WTC11 (cell line): ENCODE results near the gene ERF. TPM values are rescaled to one million over a fixed set of nuclear protein-coding genes. Genes with fewer than 3 reads are reported as not detected.

ENCODE experiments used
- ATF1 ChIP-seq: sonication (generic); formaldehyde crosslinking; IDR thresholded peaks from 2 replicates; pipeline ENCODE4 v1.8.1; 2023; ENCODE audit warnings: mild to moderate bottlenecking, moderate library complexity, missing genetic modification reagents
- EMX1 ChIP-seq: fragments of 250-450 bp; sonication (Bioruptor Pico); IDR thresholded peaks from 2 replicates; pipeline ENCODE4 v1.8.0; 2021; ENCODE audit warnings: mild to moderate bottlenecking
- ESRRA ChIP-seq: sonication (generic); formaldehyde crosslinking; IDR thresholded peaks from 2 replicates; pipeline ENCODE4 v1.8.1; 2022; ENCODE audit warnings: mild to moderate bottlenecking, missing genetic modification reagents, borderline replicate concordance
- FOXP1 ChIP-seq: sonication (generic); formaldehyde crosslinking; IDR thresholded peaks from 2 replicates; pipeline ENCODE4 v1.8.0; 2022; ENCODE audit warnings: missing genetic modification reagents, mild to moderate bottlenecking, moderate library complexity, borderline replicate concordance
- FOXP4 ChIP-seq: sonication (generic); formaldehyde crosslinking; IDR thresholded peaks from 2 replicates; pipeline ENCODE4 v1.8.0; 2022; ENCODE audit warnings: mild to moderate bottlenecking, missing genetic modification reagents
- KAT7 ChIP-seq: sonication (generic); formaldehyde crosslinking; IDR thresholded peaks from 2 replicates; pipeline ENCODE4 v1.8.1; 2023; ENCODE audit warnings: missing genetic modification reagents, mild to moderate bottlenecking, borderline replicate concordance
- NFATC4 ChIP-seq: fragments of 250-450 bp; sonication (Bioruptor Pico); IDR thresholded peaks from 2 replicates; pipeline ENCODE4 v1.9.0; 2021; ENCODE audit warnings: mild to moderate bottlenecking
- NR3C1 ChIP-seq: sonication (generic); formaldehyde crosslinking; conservative IDR thresholded peaks from 2 replicates; pipeline ENCODE4 v1.8.1; 2023; ENCODE audit warnings: low read depth, mild to moderate bottlenecking, missing genetic modification reagents
- PRDM15 ChIP-seq: sonication (generic); formaldehyde crosslinking; IDR thresholded peaks from 2 replicates; pipeline ENCODE4 v1.8.0; 2022; ENCODE audit warnings: missing genetic modification reagents
- SMAD4 ChIP-seq: sonication (generic); formaldehyde crosslinking; IDR thresholded peaks from 2 replicates; pipeline ENCODE4 v1.8.0; 2022; ENCODE audit warnings: mild to moderate bottlenecking, missing genetic modification reagents
- TCF7 ChIP-seq: sonication (generic); formaldehyde crosslinking; IDR thresholded peaks from 2 replicates; pipeline ENCODE4 v1.8.0; 2022; ENCODE audit warnings: mild to moderate bottlenecking, low read depth, missing genetic modification reagents, moderate library complexity
- TEAD1 ChIP-seq: sonication (generic); formaldehyde crosslinking; IDR thresholded peaks from 2 replicates; pipeline ENCODE4 v1.8.0; 2022; ENCODE audit warnings: mild to moderate bottlenecking, missing genetic modification reagents
- TP53 ChIP-seq: sonication (generic); formaldehyde crosslinking; IDR thresholded peaks from 2 replicates; pipeline ENCODE4 v1.8.1; 2023; ENCODE audit warnings: mild to moderate bottlenecking, missing genetic modification reagents
- ZBTB21 ChIP-seq: sonication (generic); formaldehyde crosslinking; IDR thresholded peaks from 2 replicates; pipeline ENCODE4 v1.8.1; 2023; ENCODE audit warnings: mild to moderate bottlenecking, missing genetic modification reagents, borderline replicate concordance
- ZNF219 ChIP-seq: sonication (generic); formaldehyde crosslinking; IDR thresholded peaks from 2 replicates; pipeline ENCODE4 v1.8.0; 2023; ENCODE audit warnings: missing genetic modification reagents, mild to moderate bottlenecking, borderline replicate concordance
- total RNA-seq: library from RNA; stranded (reverse); gene quantifications from 3 replicates; pipeline ENCODE4 v1.2.3, GENCODE V29; 2021
- TF ChIP-seq, protein P1 (sequence below): sonication (generic); formaldehyde crosslinking; IDR thresholded peaks from 2 replicates; pipeline ENCODE4 v1.8.1; 2023; ENCODE audit warnings: mild to moderate bottlenecking, missing genetic modification reagents, moderate library complexity
- TF ChIP-seq, protein P2 (sequence below): sonication (generic); formaldehyde crosslinking; IDR thresholded peaks from 2 replicates; pipeline ENCODE4 v1.8.0; 2023; ENCODE audit warnings: missing genetic modification reagents, mild to moderate bottlenecking, borderline replicate concordance
- TF ChIP-seq, protein P3 (sequence below): sonication (generic); formaldehyde crosslinking; conservative IDR thresholded peaks from 2 replicates; pipeline ENCODE4 v1.8.1; 2022; ENCODE audit warnings: mild to moderate bottlenecking, missing genetic modification reagents
- TF ChIP-seq, protein P4 (sequence below): sonication (generic); formaldehyde crosslinking; IDR thresholded peaks from 2 replicates; pipeline ENCODE4 v1.8.1; 2022; ENCODE audit warnings: mild to moderate bottlenecking, moderate library complexity, missing genetic modification reagents
- TF ChIP-seq, protein P5 (sequence below): sonication (generic); formaldehyde crosslinking; conservative IDR thresholded peaks from 2 replicates; pipeline ENCODE4 v1.8.1; 2023; ENCODE audit warnings: mild to moderate bottlenecking, low read depth, missing genetic modification reagents, moderate library complexity
- TF ChIP-seq, protein P6 (sequence below): fragments of 250-450 bp; sonication (Bioruptor Pico); IDR thresholded peaks from 2 replicates; pipeline ENCODE4 v1.9.0; 2021; ENCODE audit warnings: mild to moderate bottlenecking
- TF ChIP-seq, protein P7 (sequence below): fragments of 250-450 bp; sonication (Bioruptor Pico); IDR thresholded peaks from 2 replicates; pipeline ENCODE4 v1.9.0; 2021; ENCODE audit warnings: moderate library complexity, mild to moderate bottlenecking, inconsistent platforms, borderline replicate concordance

The ERF gene
- total RNA-seq, 1 experiment from 2014 or later, result 65.9 TPM

GRCh38 chr19:42254089-42254849, 659 bp downstream of the ERF start (continued):
- TF ChIP-seq PRDM15 (CRISPR knock-in tag) (no peak), FOXP4 (CRISPR knock-in tag) (no peak), NR3C1 (CRISPR knock-in tag) (no peak), KAT7 (CRISPR knock-in tag) (no peak; the same call in 1 of the 2 replicates), ZBTB21 (no peak), NFATC4 (CRISPR knock-in tag) (no peak), ZNF219 (no peak), SMAD4 (CRISPR knock-in tag) (no peak), EMX1 (CRISPR knock-in tag) (no peak), TCF7 (CRISPR knock-in tag) (no peak), TEAD1 (CRISPR knock-in tag) (0 out of 2 replicates have a peak, but pooled peaks have one; percentile 25), TP53 (CRISPR knock-in tag) (no peak), FOXP1 (no peak), ESRRA (CRISPR knock-in tag) (peak; percentile 83; the same call in 1 of the 2 replicates), ATF1 (no peak)
- TF ChIP-seq, protein P1, sequence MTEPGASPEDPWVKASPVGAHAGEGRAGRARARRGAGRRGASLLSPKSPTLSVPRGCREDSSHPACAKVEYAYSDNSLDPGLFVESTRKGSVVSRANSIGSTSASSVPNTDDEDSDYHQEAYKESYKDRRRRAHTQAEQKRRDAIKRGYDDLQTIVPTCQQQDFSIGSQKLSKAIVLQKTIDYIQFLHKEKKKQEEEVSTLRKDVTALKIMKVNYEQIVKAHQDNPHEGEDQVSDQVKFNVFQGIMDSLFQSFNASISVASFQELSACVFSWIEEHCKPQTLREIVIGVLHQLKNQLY (CRISPR knock-in tag), result no peak
- TF ChIP-seq, protein P2, sequence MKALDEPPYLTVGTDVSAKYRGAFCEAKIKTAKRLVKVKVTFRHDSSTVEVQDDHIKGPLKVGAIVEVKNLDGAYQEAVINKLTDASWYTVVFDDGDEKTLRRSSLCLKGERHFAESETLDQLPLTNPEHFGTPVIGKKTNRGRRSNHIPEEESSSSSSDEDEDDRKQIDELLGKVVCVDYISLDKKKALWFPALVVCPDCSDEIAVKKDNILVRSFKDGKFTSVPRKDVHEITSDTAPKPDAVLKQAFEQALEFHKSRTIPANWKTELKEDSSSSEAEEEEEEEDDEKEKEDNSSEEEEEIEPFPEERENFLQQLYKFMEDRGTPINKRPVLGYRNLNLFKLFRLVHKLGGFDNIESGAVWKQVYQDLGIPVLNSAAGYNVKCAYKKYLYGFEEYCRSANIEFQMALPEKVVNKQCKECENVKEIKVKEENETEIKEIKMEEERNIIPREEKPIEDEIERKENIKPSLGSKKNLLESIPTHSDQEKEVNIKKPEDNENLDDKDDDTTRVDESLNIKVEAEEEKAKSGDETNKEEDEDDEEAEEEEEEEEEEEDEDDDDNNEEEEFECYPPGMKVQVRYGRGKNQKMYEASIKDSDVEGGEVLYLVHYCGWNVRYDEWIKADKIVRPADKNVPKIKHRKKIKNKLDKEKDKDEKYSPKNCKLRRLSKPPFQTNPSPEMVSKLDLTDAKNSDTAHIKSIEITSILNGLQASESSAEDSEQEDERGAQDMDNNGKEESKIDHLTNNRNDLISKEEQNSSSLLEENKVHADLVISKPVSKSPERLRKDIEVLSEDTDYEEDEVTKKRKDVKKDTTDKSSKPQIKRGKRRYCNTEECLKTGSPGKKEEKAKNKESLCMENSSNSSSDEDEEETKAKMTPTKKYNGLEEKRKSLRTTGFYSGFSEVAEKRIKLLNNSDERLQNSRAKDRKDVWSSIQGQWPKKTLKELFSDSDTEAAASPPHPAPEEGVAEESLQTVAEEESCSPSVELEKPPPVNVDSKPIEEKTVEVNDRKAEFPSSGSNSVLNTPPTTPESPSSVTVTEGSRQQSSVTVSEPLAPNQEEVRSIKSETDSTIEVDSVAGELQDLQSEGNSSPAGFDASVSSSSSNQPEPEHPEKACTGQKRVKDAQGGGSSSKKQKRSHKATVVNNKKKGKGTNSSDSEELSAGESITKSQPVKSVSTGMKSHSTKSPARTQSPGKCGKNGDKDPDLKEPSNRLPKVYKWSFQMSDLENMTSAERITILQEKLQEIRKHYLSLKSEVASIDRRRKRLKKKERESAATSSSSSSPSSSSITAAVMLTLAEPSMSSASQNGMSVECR, result 0 out of 2 replicates have a peak, but pooled peaks have one; percentile 35
- TF ChIP-seq, protein P3, sequence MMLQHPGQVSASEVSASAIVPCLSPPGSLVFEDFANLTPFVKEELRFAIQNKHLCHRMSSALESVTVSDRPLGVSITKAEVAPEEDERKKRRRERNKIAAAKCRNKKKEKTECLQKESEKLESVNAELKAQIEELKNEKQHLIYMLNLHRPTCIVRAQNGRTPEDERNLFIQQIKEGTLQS (CRISPR knock-in tag), result no peak
- TF ChIP-seq, protein P4, sequence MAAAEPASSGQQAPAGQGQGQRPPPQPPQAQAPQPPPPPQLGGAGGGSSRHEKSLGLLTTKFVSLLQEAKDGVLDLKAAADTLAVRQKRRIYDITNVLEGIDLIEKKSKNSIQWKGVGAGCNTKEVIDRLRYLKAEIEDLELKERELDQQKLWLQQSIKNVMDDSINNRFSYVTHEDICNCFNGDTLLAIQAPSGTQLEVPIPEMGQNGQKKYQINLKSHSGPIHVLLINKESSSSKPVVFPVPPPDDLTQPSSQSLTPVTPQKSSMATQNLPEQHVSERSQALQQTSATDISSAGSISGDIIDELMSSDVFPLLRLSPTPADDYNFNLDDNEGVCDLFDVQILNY (CRISPR knock-in tag), result no peak
- TF ChIP-seq, protein P5, sequence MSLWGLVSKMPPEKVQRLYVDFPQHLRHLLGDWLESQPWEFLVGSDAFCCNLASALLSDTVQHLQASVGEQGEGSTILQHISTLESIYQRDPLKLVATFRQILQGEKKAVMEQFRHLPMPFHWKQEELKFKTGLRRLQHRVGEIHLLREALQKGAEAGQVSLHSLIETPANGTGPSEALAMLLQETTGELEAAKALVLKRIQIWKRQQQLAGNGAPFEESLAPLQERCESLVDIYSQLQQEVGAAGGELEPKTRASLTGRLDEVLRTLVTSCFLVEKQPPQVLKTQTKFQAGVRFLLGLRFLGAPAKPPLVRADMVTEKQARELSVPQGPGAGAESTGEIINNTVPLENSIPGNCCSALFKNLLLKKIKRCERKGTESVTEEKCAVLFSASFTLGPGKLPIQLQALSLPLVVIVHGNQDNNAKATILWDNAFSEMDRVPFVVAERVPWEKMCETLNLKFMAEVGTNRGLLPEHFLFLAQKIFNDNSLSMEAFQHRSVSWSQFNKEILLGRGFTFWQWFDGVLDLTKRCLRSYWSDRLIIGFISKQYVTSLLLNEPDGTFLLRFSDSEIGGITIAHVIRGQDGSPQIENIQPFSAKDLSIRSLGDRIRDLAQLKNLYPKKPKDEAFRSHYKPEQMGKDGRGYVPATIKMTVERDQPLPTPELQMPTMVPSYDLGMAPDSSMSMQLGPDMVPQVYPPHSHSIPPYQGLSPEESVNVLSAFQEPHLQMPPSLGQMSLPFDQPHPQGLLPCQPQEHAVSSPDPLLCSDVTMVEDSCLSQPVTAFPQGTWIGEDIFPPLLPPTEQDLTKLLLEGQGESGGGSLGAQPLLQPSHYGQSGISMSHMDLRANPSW, result no peak
- TF ChIP-seq, protein P6, sequence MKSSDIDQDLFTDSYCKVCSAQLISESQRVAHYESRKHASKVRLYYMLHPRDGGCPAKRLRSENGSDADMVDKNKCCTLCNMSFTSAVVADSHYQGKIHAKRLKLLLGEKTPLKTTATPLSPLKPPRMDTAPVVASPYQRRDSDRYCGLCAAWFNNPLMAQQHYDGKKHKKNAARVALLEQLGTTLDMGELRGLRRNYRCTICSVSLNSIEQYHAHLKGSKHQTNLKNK, result no peak
- TF ChIP-seq, protein P7, sequence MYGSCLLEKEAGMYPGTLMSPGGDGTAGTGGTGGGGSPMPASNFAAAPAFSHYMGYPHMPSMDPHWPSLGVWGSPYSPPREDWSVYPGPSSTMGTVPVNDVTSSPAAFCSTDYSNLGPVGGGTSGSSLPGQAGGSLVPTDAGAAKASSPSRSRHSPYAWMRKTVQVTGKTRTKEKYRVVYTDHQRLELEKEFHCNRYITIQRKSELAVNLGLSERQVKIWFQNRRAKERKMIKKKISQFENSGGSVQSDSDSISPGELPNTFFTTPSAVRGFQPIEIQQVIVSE (CRISPR knock-in tag), result no peak
